Measurements from ENCODE around the gene ERG. TPM values are rescaled to one million over a fixed set of nuclear protein-coding genes. Genes with fewer than 3 reads are reported as not detected.

Gene ERG
- total RNA-seq, 3 donors from 2014 or later (not counting 1 experiment from before 2014, with no cell fraction given), result 0.36 to 0.58 TPM; not detected in 1

GRCh38 chr21:38500073-38500472, 1.8 kb upstream of the ERG start:
- no peaks in the 10 kb centered on the region for H3K4me1 Mint-ChIP-seq
- no peaks in the 10 kb centered on the region for H3K9me3 ChIP-seq (ENCODE audit: control insufficient read depth, insufficient read depth, low read length)
- H3K27me3 ChIP-seq (ENCODE audit: control insufficient read depth, insufficient read depth, low read length), result no peaks in the 10 kb centered on the region
- 79% methylated on average over 6 of the region's 6 CpGs for WGBS (ENCODE audit: insufficient coverage)
- TF ChIP-seq, protein P1, sequence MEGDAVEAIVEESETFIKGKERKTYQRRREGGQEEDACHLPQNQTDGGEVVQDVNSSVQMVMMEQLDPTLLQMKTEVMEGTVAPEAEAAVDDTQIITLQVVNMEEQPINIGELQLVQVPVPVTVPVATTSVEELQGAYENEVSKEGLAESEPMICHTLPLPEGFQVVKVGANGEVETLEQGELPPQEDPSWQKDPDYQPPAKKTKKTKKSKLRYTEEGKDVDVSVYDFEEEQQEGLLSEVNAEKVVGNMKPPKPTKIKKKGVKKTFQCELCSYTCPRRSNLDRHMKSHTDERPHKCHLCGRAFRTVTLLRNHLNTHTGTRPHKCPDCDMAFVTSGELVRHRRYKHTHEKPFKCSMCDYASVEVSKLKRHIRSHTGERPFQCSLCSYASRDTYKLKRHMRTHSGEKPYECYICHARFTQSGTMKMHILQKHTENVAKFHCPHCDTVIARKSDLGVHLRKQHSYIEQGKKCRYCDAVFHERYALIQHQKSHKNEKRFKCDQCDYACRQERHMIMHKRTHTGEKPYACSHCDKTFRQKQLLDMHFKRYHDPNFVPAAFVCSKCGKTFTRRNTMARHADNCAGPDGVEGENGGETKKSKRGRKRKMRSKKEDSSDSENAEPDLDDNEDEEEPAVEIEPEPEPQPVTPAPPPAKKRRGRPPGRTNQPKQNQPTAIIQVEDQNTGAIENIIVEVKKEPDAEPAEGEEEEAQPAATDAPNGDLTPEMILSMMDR (IDR thresholded peaks at IDR 0.05), result no peak
- H3K9me3 Mint-ChIP-seq, result no peaks in the 10 kb centered on the region
- H3K4me3 Mint-ChIP-seq, result no peak overlapping the region
- no peak overlapping the region for H3K4me3 ChIP-seq (ENCODE audit: low read length)
- H3K4me1 ChIP-seq (ENCODE audit: control insufficient read depth, insufficient read depth, low read length), result no peaks in the 10 kb centered on the region
- intact Hi-C loops (cut with micrococcal nuclease), result no loop called here
- H3K36me3 ChIP-seq (ENCODE audit: control insufficient read depth, insufficient read depth, low read length), result no peaks in the 10 kb centered on the region
- no peak overlapping the region for H3K27ac ChIP-seq (ENCODE audit: low read length)
- H3K36me3 Mint-ChIP-seq, result no peaks in the 10 kb centered on the region
- no peak overlapping the region for H3K27ac Mint-ChIP-seq
- DNase-seq (no peak), ATAC-seq (no peak)
- peaks cover 13 to 47% of the 10 kb centered on the region in 2 donors for H3K27me3 Mint-ChIP-seq (ENCODE audit: low read depth in 2 of 2)

DNA sequence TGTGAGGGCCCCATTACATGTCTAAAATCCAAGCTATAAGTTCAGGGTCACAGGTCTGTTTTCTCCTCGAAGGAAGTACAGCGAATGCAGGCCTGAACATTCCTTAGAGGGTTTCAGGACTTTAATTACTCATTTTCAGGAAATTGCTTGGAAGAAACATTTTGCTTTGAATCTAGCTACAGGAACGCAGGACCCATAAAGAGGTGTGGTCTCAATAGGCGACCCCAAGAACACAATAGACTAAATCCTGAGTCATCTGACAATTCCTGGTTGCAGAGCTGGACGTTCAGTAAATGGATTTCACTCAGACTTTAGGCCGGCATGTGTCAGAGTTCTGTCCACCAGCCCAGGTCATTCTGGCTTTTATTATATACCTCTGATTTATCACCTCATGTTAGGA, 1.0 kb upstream of the ERG start:
- Mint-ChIP-seq H3K9me3 (no peaks in the 10 kb centered on the region), H3K27ac (no peak overlapping the region), H3K4me1 (no peaks in the 10 kb centered on the region), H3K4me3 (no peak overlapping the region), H3K27me3 (ENCODE audit: low read depth in 2 of 2) (peaks cover 15 to 54% of the 10 kb centered on the region in 2 donors), H3K36me3 (no peaks in the 10 kb centered on the region)
- Histone ChIP-seq H3K27ac (ENCODE audit: low read length) (no peak overlapping the region), H3K4me1 (ENCODE audit: control insufficient read depth, insufficient read depth, low read length) (peaks cover 4% of the 10 kb centered on the region), H3K27me3 (ENCODE audit: control insufficient read depth, insufficient read depth, low read length) (no peaks in the 10 kb centered on the region), H3K36me3 (ENCODE audit: control insufficient read depth, insufficient read depth, low read length) (no peaks in the 10 kb centered on the region), H3K9me3 (ENCODE audit: control insufficient read depth, insufficient read depth, low read length) (no peaks in the 10 kb centered on the region), H3K4me3 (ENCODE audit: low read length) (no peak overlapping the region)
- intact Hi-C loops (cut with micrococcal nuclease), result no loop called here
- ATAC-seq (no peak), DNase-seq (no peak)
- WGBS (ENCODE audit: insufficient coverage), result 57% methylated on average over 6 of the region's 6 CpGs
- TF ChIP-seq, protein P1 (IDR thresholded peaks at IDR 0.05), result no peak

- DNase-seq (no peak), ATAC-seq (no peak)
- no peak overlapping the region for H3K4me3 ChIP-seq (ENCODE audit: low read length)
- H3K9me3 ChIP-seq (ENCODE audit: control insufficient read depth, insufficient read depth, low read length), result no peaks in the 10 kb centered on the region
- Mint-ChIP-seq H3K4me1 (peaks cover 0 to 6% of the 10 kb centered on the region in 2 donors), H3K4me3 (no peak overlapping the region), H3K27ac (no peak overlapping the region), H3K9me3 (no peaks in the 10 kb centered on the region), H3K36me3 (no peaks in the 10 kb centered on the region), H3K27me3 (ENCODE audit: low read depth in 2 of 2) (peaks cover 18 to 50% of the 10 kb centered on the region in 2 donors)
- TF ChIP-seq, protein P1 (IDR thresholded peaks at IDR 0.05), result no peak
- H3K36me3 ChIP-seq (ENCODE audit: control insufficient read depth, insufficient read depth, low read length), result no peaks in the 10 kb centered on the region
- H3K4me1 ChIP-seq (ENCODE audit: control insufficient read depth, insufficient read depth, low read length), result peaks cover 11% of the 10 kb centered on the region
- WGBS (ENCODE audit: insufficient coverage), result 58% methylated on average over 3 of the region's 3 CpGs
- H3K27ac ChIP-seq (ENCODE audit: low read length), result no peak overlapping the region
- H3K27me3 ChIP-seq (ENCODE audit: control insufficient read depth, insufficient read depth, low read length), result no peaks in the 10 kb centered on the region
- intact Hi-C loops (cut with micrococcal nuclease), result no loop called here
Measured at GRCh38 chr21:38496224-38496623, 2.1 kb downstream of the ERG start.

DNA sequence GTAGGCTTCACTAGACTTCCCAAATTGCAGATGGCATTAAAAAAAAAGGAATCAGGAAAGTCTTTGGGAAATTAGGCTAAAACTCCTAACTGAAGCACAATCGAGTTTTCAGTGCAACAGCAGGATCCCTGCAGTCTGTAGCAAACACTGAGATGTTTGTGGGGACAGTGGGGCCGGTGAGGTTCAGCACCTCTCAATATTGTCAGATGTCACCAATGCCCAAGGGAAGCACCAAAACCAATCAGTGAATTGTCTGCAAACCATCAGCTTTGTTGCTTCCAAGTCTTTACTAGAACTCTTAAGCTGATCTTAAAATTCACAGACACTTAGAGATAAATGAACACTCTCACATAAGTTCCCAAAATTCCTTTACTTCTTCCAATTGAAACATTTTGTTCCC, 2.6 kb downstream of the ERG start:
- Histone ChIP-seq H3K36me3 (ENCODE audit: control insufficient read depth, insufficient read depth, low read length) (no peaks in the 10 kb centered on the region), H3K4me1 (ENCODE audit: control insufficient read depth, insufficient read depth, low read length) (peaks cover 11% of the 10 kb centered on the region), H3K4me3 (ENCODE audit: low read length) (no peak overlapping the region), H3K27me3 (ENCODE audit: control insufficient read depth, insufficient read depth, low read length) (no peaks in the 10 kb centered on the region), H3K27ac (ENCODE audit: low read length) (no peak overlapping the region), H3K9me3 (ENCODE audit: control insufficient read depth, insufficient read depth, low read length) (no peaks in the 10 kb centered on the region)
- WGBS (ENCODE audit: insufficient coverage), result 10% methylated on average over 2 of the region's 2 CpGs
- intact Hi-C loops (cut with micrococcal nuclease), result no loop called here
- Mint-ChIP-seq H3K4me3 (no peak overlapping the region), H3K9me3 (no peaks in the 10 kb centered on the region), H3K4me1 (peaks cover 0 to 6% of the 10 kb centered on the region in 2 donors), H3K36me3 (no peaks in the 10 kb centered on the region), H3K27ac (no peak overlapping the region), H3K27me3 (ENCODE audit: low read depth in 2 of 2) (peaks cover 18 to 56% of the 10 kb centered on the region in 2 donors)
- TF ChIP-seq, protein P1 (IDR thresholded peaks at IDR 0.05), result no peak
- no peak for ATAC-seq
- no peak for DNase-seq

Measured in natural killer cell (primary cell).